ENCODE results near the gene KDSR. TPM values are rescaled to one million over a fixed set of nuclear protein-coding genes. Genes with fewer than 3 reads are reported as not detected.

The KDSR gene
- polyA plus RNA-seq, 1 donor from 2014 or later, result 14.7 TPM

GRCh38 chr18:63282793-63283192 lies 84.2 kb downstream of the KDSR start:
- no peaks in the 10 kb centered on the region for H4K20me1 ChIP-seq (ENCODE audit: insufficient read depth)
- no peaks in the 10 kb centered on the region for H3K79me2 ChIP-seq (replicated peaks; ENCODE audit: insufficient read depth, low read length)
- H3K9ac ChIP-seq (ENCODE audit: low read length), result no peak overlapping the region
- H3K9me3 ChIP-seq (ENCODE audit: low read length), result no peaks in the 10 kb centered on the region
- H3K4me2 ChIP-seq (ENCODE audit: low read length), result no peak overlapping the region
- H2AFZ ChIP-seq (ENCODE audit: low read depth, low read length), result no peak overlapping the region
- H3K27ac ChIP-seq (ENCODE audit: low read length), result no peak overlapping the region
- H3K9me2 ChIP-seq (ENCODE audit: insufficient read depth, low read length), result no peaks in the 10 kb centered on the region
- no peaks in the 10 kb centered on the region for H3F3A ChIP-seq (ENCODE audit: insufficient read depth, low read length, poor library complexity, severe bottlenecking)
- TF ChIP-seq RAD21 (conservative IDR thresholded peaks at IDR 0.05) (no peak), SMC3 (conservative IDR thresholded peaks at IDR 0.05; ENCODE audit: poor library complexity) (no peak), CTCF (IDR thresholded peaks at IDR 0.05; ENCODE audit: poor library complexity, severe bottlenecking) (no peak)
- no peak overlapping the region for H3K4me3 ChIP-seq (ENCODE audit: low read length)
- H3K36me3 ChIP-seq (ENCODE audit: insufficient read depth, low read length), result no peaks in the 10 kb centered on the region
- no peaks in the 10 kb centered on the region for H3K27me3 ChIP-seq (ENCODE audit: insufficient read depth, low read depth, low read length)

Other genes starting within 250 kb of the KDSR start
- 2.9 and 3.4 TPM in 2 replicates for gene BCL2, start 47.4 kb downstream of the KDSR start, polyA plus RNA-seq
- gene VPS4B, start 55.3 kb upstream of the KDSR start, polyA plus RNA-seq, result 25.6 and 30.5 TPM in 2 replicates
- not detected in 2 replicates for gene SERPINB5, start 109.8 kb upstream of the KDSR start, polyA plus RNA-seq
- gene SERPINB12, start 175.2 kb upstream of the KDSR start, polyA plus RNA-seq, result not detected in 2 replicates
- not detected in 2 replicates for gene SERPINB13, start 220.1 kb upstream of the KDSR start, polyA plus RNA-seq